Caco-2 (cell line): ENCODE measurements around the gene SLC27A2. TPM values are rescaled to one million over a fixed set of nuclear protein-coding genes. Genes with fewer than 3 reads are reported as not detected.
A peak's percentile ranks its signal among the peaks of the same experiment; 100 is the strongest.

Experiments used
- BruUV-seq: library from RNA; stranded (reverse); fragments of 400-500 nt; replicated peaks from 2 replicates; lab custom pipeline; 2021; lab: Mats Ljungman, UMichigan
- CTCF ChIA-PET: fragments of 300-600 bp; sonication (Branson Sonifier 250); formaldehyde crosslinking; loops from one replicate; lab custom pipeline; 2022; ENCODE audit warnings: antibody characterized with exemption; lab: Charles Lee
- POLR2A ChIA-PET: fragments of 300-600 bp; sonication (Branson Sonifier 250); formaldehyde crosslinking; loops from one replicate; lab custom pipeline; 2022; ENCODE audit warnings: antibody characterized with exemption; lab: Charles Lee
- DNase-seq, 2 experiments: peaks; one replicate each; pipeline versions ENCODE4 v3.0.0 to v3.0.0-alpha.2; 2020 to 2022
- H3K27me3 ChIP-seq: replicated peaks from 2 replicates; pipeline ENCODE4 v1.6.0; 2011; ENCODE audit warnings: low read length; ENCODE audit not compliant: control insufficient read depth, insufficient read depth
- H3K36me3 ChIP-seq: 2 replicates; pipeline ENCODE4 v1.5.1; 2011; ENCODE audit warnings: low read length; ENCODE audit not compliant: control insufficient read depth, insufficient read depth
- H3K4me1 ChIP-seq: fragments of 250-450 bp; sonication (Bioruptor Pico); 2 replicates; pipeline ENCODE4 v1.5.1; 2020; ENCODE audit warnings: mild to moderate bottlenecking
- H3K4me3 ChIP-seq: 2 replicates; pipeline ENCODE4 v1.5.1; 2011; ENCODE audit warnings: low read depth, mild to moderate bottlenecking, control low read depth, low read length
- H3K9me3 ChIP-seq: fragments of 250-450 bp; sonication (Bioruptor Pico); 2 replicates; pipeline ENCODE4 v1.5.1; 2020; ENCODE audit warnings: mild to moderate bottlenecking, moderate library complexity
- H3K27ac Mint-ChIP-seq: one replicate; pipeline ENCODE4 v1.8.0; 2022; ENCODE audit warnings: mixed read lengths; ENCODE audit not compliant: unreplicated experiment
- H3K27me3 Mint-ChIP-seq: one replicate; pipeline ENCODE4 v1.8.0; 2022; ENCODE audit warnings: mixed read lengths; ENCODE audit not compliant: insufficient read depth, unreplicated experiment
- H3K36me3 Mint-ChIP-seq: one replicate; pipeline ENCODE4 v1.8.0; 2022; ENCODE audit warnings: mild to moderate bottlenecking, mixed read lengths; ENCODE audit not compliant: insufficient read depth, unreplicated experiment
- H3K4me1 Mint-ChIP-seq: one replicate; pipeline ENCODE4 v1.8.0; 2022; ENCODE audit warnings: low read depth, mixed read lengths; ENCODE audit not compliant: unreplicated experiment
- H3K4me3 Mint-ChIP-seq: one replicate; pipeline ENCODE4 v1.8.0; 2022; ENCODE audit warnings: mild to moderate bottlenecking, moderate library complexity, mixed read lengths; ENCODE audit not compliant: unreplicated experiment
- H3K9me3 Mint-ChIP-seq: one replicate; pipeline ENCODE4 v1.8.0; 2022; ENCODE audit warnings: mixed read lengths; ENCODE audit not compliant: unreplicated experiment
- CTCF ChIP-seq, 2 experiments: fragments of 200-600 bp in 1 of 2; IDR thresholded peaks; 1 replicate in 1 of 2; 2 replicates in 1 of 2; pipeline versions ENCODE4 v1.5.1 to v1.8.0; 2011 to 2022; ENCODE audit warnings: antibody characterized with exemption in 1 of 2, control low read depth in 1 of 2, inconsistent platforms in 1 of 2, low read depth in 1 of 2, low read length in 1 of 2, mild to moderate bottlenecking in 1 of 2, moderate library complexity in 1 of 2; ENCODE audit not compliant: insufficient read depth in 1 of 2, severe bottlenecking in 1 of 2, unreplicated experiment in 1 of 2
- intact Hi-C: fragments of 100-400 bp; cut with micrococcal nuclease; formaldehyde crosslinking; loops from one replicate; pipeline ENCODE4 v1.10.0; 2022; ENCODE audit not compliant: unreplicated experiment
- total RNA-seq: library from RNA; stranded (reverse); gene quantifications from 2 replicates; pipeline ENCODE4 v1.2.3, GENCODE V29; 2022

Gene SLC27A2
- total RNA-seq, 1 experiment from 2014 or later = 31.2 TPM

GRCh38 chr15:50145451-50145872 is 36.5 kb upstream of the SLC27A2 start:
- H3K4me3 ChIP-seq = no peak overlapping the region
- Mint-ChIP-seq H3K27me3 (no peaks in the 10 kb centered on the region), H3K4me3 (no peak overlapping the region), H3K27ac (no peak overlapping the region), H3K4me1 (peaks cover 8% of the 10 kb centered on the region), H3K9me3 (no peaks in the 10 kb centered on the region), H3K36me3 (no peaks in the 10 kb centered on the region)
- no TSS peak for BruUV-seq
- POLR2A ChIA-PET = no interaction called here
- peaks cover 13% of the 10 kb centered on the region; the same call in 1 of the 2 replicates for H3K4me1 ChIP-seq
- CTCF ChIA-PET = interaction anchor here (0.6 to 1.4 kb wide), 18 partner anchors 8 to 1284 kb away, joined by 3 to 13 read pairs (median 4); partner anchors contain the start of genes EID1, HDC and SHC4
- no peaks in the 10 kb centered on the region for H3K9me3 ChIP-seq
- intact Hi-C loops = loop anchor here (1.0 to 10.0 kb wide), 5 partner anchors 142 to 1283 kb away; no protein-coding TSS in a partner anchor
- no peaks in the 10 kb centered on the region for H3K27me3 ChIP-seq
- DNase-seq = peak in 1 of 2 experiments; percentile 62
- H3K36me3 ChIP-seq = no peaks in the 10 kb centered on the region
- peak; percentile 13 to 50 for TF ChIP-seq CTCF (IDR thresholded peaks at IDR 0.05; ENCODE audit: insufficient read depth in 1 of 2, low read depth in 1 of 2, low read length in 1 of 2, severe bottlenecking in 1 of 2, unreplicated experiment in 1 of 2)

- no peak overlapping the region for H3K4me3 Mint-ChIP-seq
- H3K4me1 ChIP-seq = peaks cover 13% of the 10 kb centered on the region; the same call in 1 of the 2 replicates
- H3K9me3 Mint-ChIP-seq = no peaks in the 10 kb centered on the region
- ChIA-PET POLR2A (no interaction called here), CTCF (no interaction called here)
- no peaks in the 10 kb centered on the region for H3K36me3 Mint-ChIP-seq
- no peaks in the 10 kb centered on the region for H3K9me3 ChIP-seq
- no peaks in the 10 kb centered on the region for H3K36me3 ChIP-seq
- H3K4me3 ChIP-seq = no peak overlapping the region
- intact Hi-C loops = loop anchor here (10.0 kb wide), 1 partner anchor 1002 kb away; no protein-coding TSS in a partner anchor
- TF ChIP-seq CTCF (IDR thresholded peaks at IDR 0.05; ENCODE audit: insufficient read depth in 1 of 2, low read depth in 1 of 2, low read length in 1 of 2, severe bottlenecking in 1 of 2, unreplicated experiment in 1 of 2) = no peak
- H3K27ac Mint-ChIP-seq = no peak overlapping the region
- no TSS peak for BruUV-seq
- no peaks in the 10 kb centered on the region for H3K27me3 ChIP-seq
- H3K4me1 Mint-ChIP-seq = peaks cover 8% of the 10 kb centered on the region
- H3K27me3 Mint-ChIP-seq = no peaks in the 10 kb centered on the region
- no peak for DNase-seq
These were observed 35.4 kb upstream of the SLC27A2 start for GRCh38 chr15:50146632-50147031.

- intact Hi-C loops = loop anchor here (1.0 to 10.0 kb wide), 4 partner anchors 35 to 1004 kb away; partner anchors contain the start of gene AP4E1
- ChIA-PET POLR2A (no interaction called here), CTCF (interaction anchor here (0.6 to 2.7 kb wide), 6 partner anchors 32 to 1270 kb away, joined by 3 to 20 read pairs (median 4); partner anchors contain the start of genes EID1 and SLC27A2)
- no peak overlapping the region for H3K27ac Mint-ChIP-seq
- Histone ChIP-seq H3K36me3 (no peaks in the 10 kb centered on the region), H3K4me3 (no peak overlapping the region), H3K27me3 (no peaks in the 10 kb centered on the region), H3K9me3 (no peaks in the 10 kb centered on the region), H3K4me1 (peaks cover 13% of the 10 kb centered on the region; the same call in 1 of the 2 replicates)
- no peaks in the 10 kb centered on the region for H3K9me3 Mint-ChIP-seq
- TF ChIP-seq CTCF (IDR thresholded peaks at IDR 0.05; ENCODE audit: insufficient read depth in 1 of 2, low read depth in 1 of 2, low read length in 1 of 2, severe bottlenecking in 1 of 2, unreplicated experiment in 1 of 2) = peak; percentile 53 to 65
- no peak overlapping the region for H3K4me3 Mint-ChIP-seq
- no TSS peak for BruUV-seq
- no peaks in the 10 kb centered on the region for H3K27me3 Mint-ChIP-seq
- peaks cover 8% of the 10 kb centered on the region for H3K4me1 Mint-ChIP-seq
- DNase-seq = peak; percentile 71 to 73
- no peaks in the 10 kb centered on the region for H3K36me3 Mint-ChIP-seq
These were observed 33.5 kb upstream of the SLC27A2 start for GRCh38 chr15:50148362-50148963.
